HG03342 (cell line): Measurements from ENCODE around the gene PXDN.
"Not testable (repeated sequence)": the region's sequence is repeated elsewhere in the genome, so short reads cannot be mapped to it uniquely, and the experiment has no call there.

Source experiments
- ATAC-seq: cut with Tn5 transposase; IDR thresholded peaks from one replicate; pipeline ENCODE4 v1.9.1; 2021; ENCODE audit warnings: mild to moderate bottlenecking, moderate library complexity; ENCODE audit not compliant: unreplicated experiment

Gene PXDN

GRCh38 chr2:1777781-1778180, 33.5 kb upstream of the PXDN start:
- ATAC-seq = no peak

GRCh38 chr2:1777156-1777555, 32.8 kb upstream of the PXDN start:
- no peak for ATAC-seq

- no peak for ATAC-seq
Measured at GRCh38 chr2:1775511-1776035, 31.3 kb upstream of the PXDN start.

- ATAC-seq = no peak
Measured at GRCh38 chr2:1774929-1775328, 30.6 kb upstream of the PXDN start.

- no peak for ATAC-seq
Measured at GRCh38 chr2:1773883-1774282, 29.6 kb upstream of the PXDN start.

GRCh38 chr2:1772471-1773267, 28.4 kb upstream of the PXDN start:
- no peak for ATAC-seq

GRCh38 chr2:1771626-1772280, 27.4 kb upstream of the PXDN start:
- no peak for ATAC-seq

GRCh38 chr2:1770566-1771380, 26.5 kb upstream of the PXDN start:
- no peak for ATAC-seq

GRCh38 chr2:1769703-1770422, 25.5 kb upstream of the PXDN start:
- ATAC-seq = peak; percentile 66

- no peak for ATAC-seq
Measured at GRCh38 chr2:1767939-1768691, 23.8 kb upstream of the PXDN start.

- ATAC-seq = no peak
Measured at GRCh38 chr2:1766851-1767811, 22.8 kb upstream of the PXDN start.

- no peak for ATAC-seq
Measured at GRCh38 chr2:1766425-1766824, 22.1 kb upstream of the PXDN start.

GRCh38 chr2:1765201-1765600, 20.9 kb upstream of the PXDN start:
- ATAC-seq = not testable (repeated sequence)

- ATAC-seq = no peak
Measured at GRCh38 chr2:1759611-1759930, 15.3 kb upstream of the PXDN start.

GRCh38 chr2:1758774-1759610, 14.7 kb upstream of the PXDN start:
- no peak for ATAC-seq

- no peak for ATAC-seq
Measured at GRCh38 chr2:1758171-1758570, 13.9 kb upstream of the PXDN start.

- no peak for ATAC-seq
Measured at GRCh38 chr2:1757567-1757966, 13.3 kb upstream of the PXDN start.

- ATAC-seq = not testable (repeated sequence)
Measured at GRCh38 chr2:1757146-1757545, 12.8 kb upstream of the PXDN start.
